Body of pancreas (tissue), 4 donors: ENCODE data around the gene STRADB.

ENCODE experiments used
- CTCF ChIP-seq, 7 experiments: fragments of 450-650 bp in 4 of 7; fragments of 200-600 bp in 3 of 7; sonication (generic) in 3 of 7; IDR thresholded peaks; one replicate each; pipeline ENCODE4 v1.5.1; 2016 to 2019; ENCODE audit warnings: antibody characterized with exemption in 7 of 7
- POLR2A ChIP-seq, 3 donors: fragments of 450-650 bp; IDR thresholded peaks; one replicate each; pipeline ENCODE4 v1.6.1; 2016; ENCODE audit warnings: antibody characterized with exemption in 3 of 3, mild to moderate bottlenecking in 2 of 3

- TF ChIP-seq CTCF (IDR thresholded peaks at IDR 0.05): no peak
- no peak for TF ChIP-seq POLR2A (IDR thresholded peaks at IDR 0.05)
These were observed 65.6 kb downstream of the STRADB start for GRCh38 chr2:201517094-201517493.
